HG03108 (cell line): Measurements from ENCODE around the gene RPL31.
A peak's percentile ranks its signal among the peaks of the same experiment; 100 is the strongest.

Experiments
- ATAC-seq: cut with Tn5 transposase; IDR thresholded peaks from one replicate; pipeline ENCODE4 v1.9.1; 2021; ENCODE audit warnings: moderate library complexity; ENCODE audit not compliant: unreplicated experiment

The RPL31 gene

GRCh38 chr2:101001691-101002561, at the start of gene RPL31:
TSS of gene RPL31 (plus strand) at chr2:101002289. CDS start at chr2:101002702, 413 bp downstream.
- peak; percentile 97 for ATAC-seq

GRCh38 chr2:100952512-100952911, 49.6 kb upstream of the RPL31 start:
- ATAC-seq: no peak

- no peak for ATAC-seq
These were observed 48.6 kb upstream of the RPL31 start for GRCh38 chr2:100953406-100954043.

- ATAC-seq: no peak
These were observed 48.1 kb upstream of the RPL31 start for GRCh38 chr2:100954044-100954420.

- no peak for ATAC-seq
These were observed 46.9 kb upstream of the RPL31 start for GRCh38 chr2:100955226-100955625.

GRCh38 chr2:100956081-100956480, 46.0 kb upstream of the RPL31 start:
- ATAC-seq: no peak

- ATAC-seq: no peak
These were observed 44.0 kb upstream of the RPL31 start for GRCh38 chr2:100957996-100958653.

- no peak for ATAC-seq
These were observed 42.7 kb upstream of the RPL31 start for GRCh38 chr2:100959225-100959880.

- ATAC-seq: no peak
These were observed 41.4 kb upstream of the RPL31 start for GRCh38 chr2:100960688-100961087.

- ATAC-seq: no peak
These were observed 39.6 kb upstream of the RPL31 start for GRCh38 chr2:100962366-100963025.

GRCh38 chr2:100963026-100963375, 39.1 kb upstream of the RPL31 start:
- no peak for ATAC-seq

GRCh38 chr2:100964222-100964621, 37.9 kb upstream of the RPL31 start:
- no peak for ATAC-seq

GRCh38 chr2:100964681-100965169, 37.4 kb upstream of the RPL31 start:
- no peak for ATAC-seq

- ATAC-seq: no peak
These were observed 36.5 kb upstream of the RPL31 start for GRCh38 chr2:100965596-100965995.

- no peak for ATAC-seq
These were observed 34.4 kb upstream of the RPL31 start for GRCh38 chr2:100967716-100968115.

GRCh38 chr2:100968146-100969145, 33.6 kb upstream of the RPL31 start:
- no peak for ATAC-seq

- ATAC-seq: no peak
These were observed 32.1 kb upstream of the RPL31 start for GRCh38 chr2:100969998-100970397.

- ATAC-seq: no peak
These were observed 30.9 kb upstream of the RPL31 start for GRCh38 chr2:100971221-100971620.

GRCh38 chr2:100972452-100972851, 29.6 kb upstream of the RPL31 start:
- no peak for ATAC-seq
